ENCODE measurements around the gene PLD6.

DNA sequence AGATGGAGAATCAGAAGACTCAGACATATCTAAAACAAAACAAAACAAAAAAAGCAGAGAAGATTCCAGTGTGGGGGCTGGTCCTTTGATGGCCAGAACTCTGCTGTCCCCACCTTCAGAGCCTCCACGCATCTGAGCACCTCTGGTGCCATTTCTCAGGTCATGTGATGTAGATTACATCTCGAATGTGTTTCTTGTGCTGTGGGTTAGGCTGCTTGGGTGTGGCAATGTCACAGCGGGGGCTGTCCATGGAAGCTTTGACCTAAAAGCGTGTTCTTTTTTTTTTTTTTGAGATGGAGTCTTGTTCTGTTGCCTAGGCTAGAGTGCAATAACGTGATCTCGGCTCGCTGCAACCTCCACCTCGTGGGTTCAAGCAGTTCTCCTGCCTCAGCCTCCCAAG lies 51.2 kb downstream of the PLD6 start:
- TF ChIP-seq POLR2A (IDR thresholded peaks at IDR 0.05) = no peak
- TF ChIP-seq, protein P1, sequence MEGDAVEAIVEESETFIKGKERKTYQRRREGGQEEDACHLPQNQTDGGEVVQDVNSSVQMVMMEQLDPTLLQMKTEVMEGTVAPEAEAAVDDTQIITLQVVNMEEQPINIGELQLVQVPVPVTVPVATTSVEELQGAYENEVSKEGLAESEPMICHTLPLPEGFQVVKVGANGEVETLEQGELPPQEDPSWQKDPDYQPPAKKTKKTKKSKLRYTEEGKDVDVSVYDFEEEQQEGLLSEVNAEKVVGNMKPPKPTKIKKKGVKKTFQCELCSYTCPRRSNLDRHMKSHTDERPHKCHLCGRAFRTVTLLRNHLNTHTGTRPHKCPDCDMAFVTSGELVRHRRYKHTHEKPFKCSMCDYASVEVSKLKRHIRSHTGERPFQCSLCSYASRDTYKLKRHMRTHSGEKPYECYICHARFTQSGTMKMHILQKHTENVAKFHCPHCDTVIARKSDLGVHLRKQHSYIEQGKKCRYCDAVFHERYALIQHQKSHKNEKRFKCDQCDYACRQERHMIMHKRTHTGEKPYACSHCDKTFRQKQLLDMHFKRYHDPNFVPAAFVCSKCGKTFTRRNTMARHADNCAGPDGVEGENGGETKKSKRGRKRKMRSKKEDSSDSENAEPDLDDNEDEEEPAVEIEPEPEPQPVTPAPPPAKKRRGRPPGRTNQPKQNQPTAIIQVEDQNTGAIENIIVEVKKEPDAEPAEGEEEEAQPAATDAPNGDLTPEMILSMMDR (IDR thresholded peaks at IDR 0.05) = no peak

Data from Peyer's patch (tissue), 4 donors.